Esophagus muscularis mucosa (tissue), 4 donors: ENCODE data around the gene TANGO2.

Source experiments
- EP300 ChIP-seq: sonication (generic); formaldehyde crosslinking; IDR thresholded peaks from one replicate; pipeline ENCODE4 v1.6.1; 2017; ENCODE audit warnings: antibody characterized with exemption
- POLR2AphosphoS5 ChIP-seq, 2 donors: sonication (generic); formaldehyde crosslinking; IDR thresholded peaks; one replicate each; pipeline ENCODE4 v1.6.1; 2017; ENCODE audit warnings: antibody characterized with exemption in 2 of 2
- TF ChIP-seq, protein P1 (sequence below), 3 experiments: fragments of 200-600 bp in 2 of 3; fragments of 450-650 bp in 1 of 3; sonication (generic) in 2 of 3; IDR thresholded peaks; one replicate each; pipeline ENCODE4 v1.5.1; 2017 to 2019; ENCODE audit warnings: antibody characterized with exemption in 3 of 3, mild to moderate bottlenecking in 2 of 3, moderate library complexity in 1 of 3

DNA sequence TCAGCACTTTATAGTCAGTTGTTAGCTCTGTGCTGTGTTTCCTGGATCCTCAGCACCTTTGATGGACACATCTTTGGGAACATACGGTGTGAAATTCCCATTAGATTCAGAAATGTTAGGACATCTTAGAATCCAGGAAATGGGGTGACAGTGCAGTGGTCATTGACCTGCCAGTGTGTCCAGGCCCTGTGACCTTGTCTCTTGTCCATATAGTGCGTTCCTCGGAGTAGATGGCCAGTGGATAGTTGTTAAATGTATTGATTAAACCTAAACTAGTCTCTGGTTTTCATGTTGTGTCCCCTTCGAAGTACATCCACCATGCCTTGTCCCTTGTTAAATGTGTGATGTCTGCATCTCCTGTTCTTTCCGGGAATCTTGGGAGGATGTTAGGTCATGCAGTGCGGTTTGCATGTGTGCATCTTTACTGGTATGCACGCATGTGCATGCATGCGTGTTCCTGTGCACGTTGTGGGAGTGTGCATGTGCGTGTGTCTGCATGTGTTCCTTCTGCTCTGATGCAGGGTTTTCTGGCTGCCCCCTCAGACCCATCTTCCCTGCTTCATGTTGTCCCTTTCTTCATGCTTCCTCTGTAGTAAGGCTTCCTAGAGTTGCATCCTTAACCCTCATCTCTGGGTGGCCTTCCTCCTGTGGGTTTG lies 63.1 kb downstream of the TANGO2 start:
- TF ChIP-seq, protein P1, sequence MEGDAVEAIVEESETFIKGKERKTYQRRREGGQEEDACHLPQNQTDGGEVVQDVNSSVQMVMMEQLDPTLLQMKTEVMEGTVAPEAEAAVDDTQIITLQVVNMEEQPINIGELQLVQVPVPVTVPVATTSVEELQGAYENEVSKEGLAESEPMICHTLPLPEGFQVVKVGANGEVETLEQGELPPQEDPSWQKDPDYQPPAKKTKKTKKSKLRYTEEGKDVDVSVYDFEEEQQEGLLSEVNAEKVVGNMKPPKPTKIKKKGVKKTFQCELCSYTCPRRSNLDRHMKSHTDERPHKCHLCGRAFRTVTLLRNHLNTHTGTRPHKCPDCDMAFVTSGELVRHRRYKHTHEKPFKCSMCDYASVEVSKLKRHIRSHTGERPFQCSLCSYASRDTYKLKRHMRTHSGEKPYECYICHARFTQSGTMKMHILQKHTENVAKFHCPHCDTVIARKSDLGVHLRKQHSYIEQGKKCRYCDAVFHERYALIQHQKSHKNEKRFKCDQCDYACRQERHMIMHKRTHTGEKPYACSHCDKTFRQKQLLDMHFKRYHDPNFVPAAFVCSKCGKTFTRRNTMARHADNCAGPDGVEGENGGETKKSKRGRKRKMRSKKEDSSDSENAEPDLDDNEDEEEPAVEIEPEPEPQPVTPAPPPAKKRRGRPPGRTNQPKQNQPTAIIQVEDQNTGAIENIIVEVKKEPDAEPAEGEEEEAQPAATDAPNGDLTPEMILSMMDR (IDR thresholded peaks at IDR 0.05) = no peak
- no peak for TF ChIP-seq EP300
- no peak for TF ChIP-seq POLR2AphosphoS5 (IDR thresholded peaks at IDR 0.05)
